ENCODE measurements around the gene PTPRN2. TPM values are rescaled to one million over a fixed set of nuclear protein-coding genes. Genes with fewer than 3 reads are reported as not detected.

The PTPRN2 gene
- total RNA-seq, 1 experiment from 2014 or later, result 2.1 TPM

DNA sequence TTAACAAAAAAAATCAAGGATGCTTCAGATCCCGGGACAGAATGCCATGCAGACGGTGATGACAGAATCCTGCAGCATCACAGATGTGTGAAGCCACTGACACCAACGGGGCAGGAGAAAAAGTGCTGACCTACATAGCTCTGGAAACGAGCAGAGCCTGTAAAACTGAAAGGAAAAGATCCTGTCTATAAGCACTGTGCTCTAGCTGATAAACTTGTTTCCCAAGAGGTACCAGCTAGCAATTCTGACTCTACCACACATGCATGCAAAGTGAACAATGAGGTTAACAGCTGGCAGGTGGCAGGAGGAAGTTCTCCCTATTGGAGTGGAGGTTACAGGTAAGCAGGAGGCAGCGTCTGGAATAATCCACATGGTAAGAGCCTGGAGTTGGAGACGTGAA is 75.6 kb downstream of the PTPRN2 start:
- no peaks in the 10 kb centered on the region for H3K9me3 ChIP-seq (ENCODE audit: control insufficient read depth in 1 of 2, insufficient read depth in 1 of 2, low read depth in 1 of 2, low read length in 2 of 2)
- no TSS peak for BruUV-seq (replicated peaks)

DNA sequence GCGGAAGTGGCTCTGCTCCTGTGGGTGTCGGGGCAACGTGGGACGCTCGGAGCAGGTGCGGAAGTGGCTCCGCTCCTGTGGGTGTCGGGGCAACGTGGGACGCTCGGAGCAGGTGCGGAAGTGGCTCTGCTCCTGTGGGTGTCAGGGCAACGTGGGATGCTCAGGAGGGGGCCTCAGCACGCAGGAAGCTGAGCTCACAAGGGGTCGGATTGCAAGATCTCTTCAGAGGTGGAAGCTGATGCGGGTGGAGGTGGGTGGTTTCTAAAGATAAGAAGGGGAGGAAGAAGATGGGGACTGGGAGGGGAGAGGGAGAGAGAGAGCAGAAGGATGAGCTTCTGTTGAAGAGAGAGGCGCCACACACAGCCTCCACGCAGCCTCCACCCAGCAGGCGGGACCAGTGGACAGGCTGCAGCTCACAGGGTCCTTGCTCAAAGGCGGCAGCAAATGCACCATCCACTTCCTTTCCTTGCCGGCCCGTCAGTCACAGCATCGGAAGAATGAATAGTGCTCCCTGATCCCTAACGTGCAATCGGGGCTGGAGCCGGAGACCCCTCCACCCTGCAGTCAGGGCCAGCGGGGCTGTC is 78.7 kb downstream of the PTPRN2 start:
- ChIA-PET RAD21 (ENCODE audit: low non-redundant PET in 1 of 2, low total read pairs in 2 of 2, uncharacterized antibody in 2 of 2, unreplicated experiment in 2 of 2) (no interaction called here), POLR2A (no interaction called here), CTCF (no interaction called here)
- Histone ChIP-seq H3K4me1 (ENCODE audit: control insufficient read depth in 1 of 2, insufficient read depth in 2 of 2, low read length in 2 of 2) (peaks cover 6 to 20% of the 10 kb centered on the region in 2 experiments), H3K79me2 (ENCODE audit: insufficient read depth, low read length) (no peaks in the 10 kb centered on the region), H2AFZ (ENCODE audit: low read depth, low read length, poor library complexity, severe bottlenecking) (no peak overlapping the region), H3K4me2 (ENCODE audit: low read length) (peak overlapping the region; percentile 81), H3K4me3 (replicated peaks in 1 of 2; ENCODE audit: low read depth in 1 of 2, low read length in 2 of 2) (peak overlapping the region; percentile 39 to 43), H3K27ac (ENCODE audit: low read depth, low read length) (peak overlapping the region; percentile 38; the same call in 1 of the 2 replicates), H3K9me2 (ENCODE audit: insufficient read depth) (no peaks in the 10 kb centered on the region), H3K36me3 (ENCODE audit: control insufficient read depth in 1 of 2, insufficient read depth in 2 of 2, low read length in 2 of 2) (no peaks in the 10 kb centered on the region), H3K27me3 (ENCODE audit: insufficient read depth, low read length) (no peaks in the 10 kb centered on the region), H4K20me1 (ENCODE audit: insufficient read depth) (no peaks in the 10 kb centered on the region), H3K9ac (ENCODE audit: low read length) (0 out of 2 replicates have a peak overlapping the region, but pooled peaks have one; percentile 5), H3K9me3 (ENCODE audit: control insufficient read depth in 1 of 2, insufficient read depth in 1 of 2, low read depth in 1 of 2, low read length in 2 of 2) (peaks cover 0 to 9% of the 10 kb centered on the region in 2 experiments; a peak in 1 of 4 replicates)
- DNase-seq (ENCODE audit: low read depth, low spot score) (no peak), ATAC-seq (no peak)
- intact Hi-C loops (cut with micrococcal nuclease), result no loop called here
- TSS peak; percentile 51 for BruUV-seq (replicated peaks)
- TF ChIP-seq POLR2AphosphoS5 (IDR thresholded peaks at IDR 0.05; ENCODE audit: low read depth, low read length) (no peak; the same call in 1 of the 2 replicates), ELF1 (IDR thresholded peaks at IDR 0.05; ENCODE audit: borderline replicate concordance, low read depth) (no peak), YY1 (IDR thresholded peaks at IDR 0.05; ENCODE audit: extremely low read depth, insufficient replicate concordance, low read depth, low read length) (no peak), SIN3A (IDR thresholded peaks at IDR 0.05; ENCODE audit: low read depth) (no peak), EZH2 (IDR thresholded peaks at IDR 0.05) (no peak), SP1 (IDR thresholded peaks at IDR 0.05; ENCODE audit: low read depth) (no peak), JUND (IDR thresholded peaks at IDR 0.05) (no peak)
- TF ChIP-seq, protein P1, sequence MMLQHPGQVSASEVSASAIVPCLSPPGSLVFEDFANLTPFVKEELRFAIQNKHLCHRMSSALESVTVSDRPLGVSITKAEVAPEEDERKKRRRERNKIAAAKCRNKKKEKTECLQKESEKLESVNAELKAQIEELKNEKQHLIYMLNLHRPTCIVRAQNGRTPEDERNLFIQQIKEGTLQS (IDR thresholded peaks at IDR 0.05), result no peak
- TF ChIP-seq, protein P2, sequence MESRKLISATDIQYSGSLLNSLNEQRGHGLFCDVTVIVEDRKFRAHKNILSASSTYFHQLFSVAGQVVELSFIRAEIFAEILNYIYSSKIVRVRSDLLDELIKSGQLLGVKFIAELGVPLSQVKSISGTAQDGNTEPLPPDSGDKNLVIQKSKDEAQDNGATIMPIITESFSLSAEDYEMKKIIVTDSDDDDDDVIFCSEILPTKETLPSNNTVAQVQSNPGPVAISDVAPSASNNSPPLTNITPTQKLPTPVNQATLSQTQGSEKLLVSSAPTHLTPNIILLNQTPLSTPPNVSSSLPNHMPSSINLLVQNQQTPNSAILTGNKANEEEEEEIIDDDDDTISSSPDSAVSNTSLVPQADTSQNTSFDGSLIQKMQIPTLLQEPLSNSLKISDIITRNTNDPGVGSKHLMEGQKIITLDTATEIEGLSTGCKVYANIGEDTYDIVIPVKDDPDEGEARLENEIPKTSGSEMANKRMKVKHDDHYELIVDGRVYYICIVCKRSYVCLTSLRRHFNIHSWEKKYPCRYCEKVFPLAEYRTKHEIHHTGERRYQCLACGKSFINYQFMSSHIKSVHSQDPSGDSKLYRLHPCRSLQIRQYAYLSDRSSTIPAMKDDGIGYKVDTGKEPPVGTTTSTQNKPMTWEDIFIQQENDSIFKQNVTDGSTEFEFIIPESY (IDR thresholded peaks at IDR 0.05; ENCODE audit: extremely low read depth, insufficient replicate concordance, low read length), result no peak
- TF ChIP-seq, protein P3, sequence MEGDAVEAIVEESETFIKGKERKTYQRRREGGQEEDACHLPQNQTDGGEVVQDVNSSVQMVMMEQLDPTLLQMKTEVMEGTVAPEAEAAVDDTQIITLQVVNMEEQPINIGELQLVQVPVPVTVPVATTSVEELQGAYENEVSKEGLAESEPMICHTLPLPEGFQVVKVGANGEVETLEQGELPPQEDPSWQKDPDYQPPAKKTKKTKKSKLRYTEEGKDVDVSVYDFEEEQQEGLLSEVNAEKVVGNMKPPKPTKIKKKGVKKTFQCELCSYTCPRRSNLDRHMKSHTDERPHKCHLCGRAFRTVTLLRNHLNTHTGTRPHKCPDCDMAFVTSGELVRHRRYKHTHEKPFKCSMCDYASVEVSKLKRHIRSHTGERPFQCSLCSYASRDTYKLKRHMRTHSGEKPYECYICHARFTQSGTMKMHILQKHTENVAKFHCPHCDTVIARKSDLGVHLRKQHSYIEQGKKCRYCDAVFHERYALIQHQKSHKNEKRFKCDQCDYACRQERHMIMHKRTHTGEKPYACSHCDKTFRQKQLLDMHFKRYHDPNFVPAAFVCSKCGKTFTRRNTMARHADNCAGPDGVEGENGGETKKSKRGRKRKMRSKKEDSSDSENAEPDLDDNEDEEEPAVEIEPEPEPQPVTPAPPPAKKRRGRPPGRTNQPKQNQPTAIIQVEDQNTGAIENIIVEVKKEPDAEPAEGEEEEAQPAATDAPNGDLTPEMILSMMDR (IDR thresholded peaks at IDR 0.05 in 2 of 3, conservative IDR thresholded peaks at IDR 0.05 in 1 of 3; ENCODE audit: borderline replicate concordance in 1 of 3, insufficient read depth in 1 of 3, low read depth in 2 of 3, low read length in 2 of 3), result no peak

More for the DNA sequence above, 75.6 kb downstream of the PTPRN2 start:
- peaks cover 6 to 20% of the 10 kb centered on the region in 2 experiments for H3K4me1 ChIP-seq (ENCODE audit: control insufficient read depth in 1 of 2, insufficient read depth in 2 of 2, low read length in 2 of 2)
- H3K9ac ChIP-seq (ENCODE audit: low read length), result no peak overlapping the region
- intact Hi-C loops (cut with micrococcal nuclease), result no loop called here
- H2AFZ ChIP-seq (ENCODE audit: low read depth, low read length, poor library complexity, severe bottlenecking), result no peak overlapping the region
- H3K27ac ChIP-seq (ENCODE audit: low read depth, low read length), result no peak overlapping the region
- no peak for DNase-seq (ENCODE audit: low read depth, low spot score)
- ChIA-PET CTCF (no interaction called here), RAD21 (ENCODE audit: low non-redundant PET in 1 of 2, low total read pairs in 2 of 2, uncharacterized antibody in 2 of 2, unreplicated experiment in 2 of 2) (no interaction called here), POLR2A (no interaction called here)
- H4K20me1 ChIP-seq (ENCODE audit: insufficient read depth), result no peaks in the 10 kb centered on the region
- H3K79me2 ChIP-seq (ENCODE audit: insufficient read depth, low read length), result no peaks in the 10 kb centered on the region
- 0 out of 2 replicates have a peak, but pooled peaks cover 7% of the 10 kb centered on the region for H3K27me3 ChIP-seq (ENCODE audit: insufficient read depth, low read length)
- no peak overlapping the region for H3K4me2 ChIP-seq (ENCODE audit: low read length)
- no peak overlapping the region for H3K4me3 ChIP-seq (replicated peaks in 1 of 2; ENCODE audit: low read depth in 1 of 2, low read length in 2 of 2)
- ATAC-seq, result no peak
- no peaks in the 10 kb centered on the region for H3K36me3 ChIP-seq (ENCODE audit: control insufficient read depth in 1 of 2, insufficient read depth in 2 of 2, low read length in 2 of 2)
- H3K9me2 ChIP-seq (ENCODE audit: insufficient read depth), result no peaks in the 10 kb centered on the region
- TF ChIP-seq, protein P4, sequence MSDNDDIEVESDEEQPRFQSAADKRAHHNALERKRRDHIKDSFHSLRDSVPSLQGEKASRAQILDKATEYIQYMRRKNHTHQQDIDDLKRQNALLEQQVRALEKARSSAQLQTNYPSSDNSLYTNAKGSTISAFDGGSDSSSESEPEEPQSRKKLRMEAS (IDR thresholded peaks at IDR 0.05), result no peak
- TF ChIP-seq ZFX (IDR thresholded peaks at IDR 0.05) (no peak), CBX3 (IDR thresholded peaks at IDR 0.05; ENCODE audit: low read depth) (no peak), SRF (IDR thresholded peaks at IDR 0.05; ENCODE audit: low read depth) (no peak), POLR2A (IDR thresholded peaks at IDR 0.05; ENCODE audit: borderline replicate concordance, extremely low read depth, insufficient read depth, insufficient read length) (no peak)
